Gastroesophageal sphincter (tissue), 4 donors: ENCODE results near the gene ENO3. TPM values are rescaled to one million over a fixed set of nuclear protein-coding genes. Genes with fewer than 3 reads are reported as not detected.

ENCODE experiments used
- ATAC-seq: fragments of 150-250 bp; one replicate; pipeline ENCODE4 v1.9.1; 2016; ENCODE audit warnings: mild to moderate bottlenecking, moderate library complexity
- H3K27ac ChIP-seq, 4 donors: fragments of 200-600 bp; sonication (generic) in 3 of 4; 1 replicate in 3 of 4; 2 replicates in 1 of 4; pipeline ENCODE4 v1.5.1; 2016 to 2019
- H3K27me3 ChIP-seq: fragments of 200-600 bp; sonication (generic); one replicate; pipeline ENCODE4 v1.5.1; 2019
- H3K36me3 ChIP-seq, 2 donors: fragments of 200-600 bp; sonication (generic); one replicate each; pipeline ENCODE4 v1.5.1; 2019; ENCODE audit warnings: control low read depth in 1 of 2
- H3K4me1 ChIP-seq, 3 donors: fragments of 200-600 bp; sonication (generic); 1 replicate in 2 of 3; 2 replicates in 1 of 3; pipeline ENCODE4 v1.5.1; 2016 to 2019; ENCODE audit warnings: control low read depth in 2 of 3
- H3K4me3 ChIP-seq, 2 donors: fragments of 200-600 bp; sonication (generic); one replicate each; pipeline ENCODE4 v1.5.1; 2019; ENCODE audit warnings: mild to moderate bottlenecking in 1 of 2, moderate library complexity in 1 of 2
- H3K9me3 ChIP-seq, 3 donors: fragments of 200-600 bp; sonication (generic); one replicate each; pipeline ENCODE4 v1.5.1; 2017 to 2019; ENCODE audit warnings: control low read depth in 2 of 3
- EP300 ChIP-seq: sonication (generic); formaldehyde crosslinking; IDR thresholded peaks from one replicate; pipeline ENCODE4 v1.6.1; 2017; ENCODE audit warnings: antibody characterized with exemption, mild to moderate bottlenecking
- POLR2A ChIP-seq, 2 donors: fragments of 450-650 bp; IDR thresholded peaks; one replicate each; pipeline ENCODE4 v1.6.1; 2017; ENCODE audit warnings: antibody characterized with exemption in 2 of 2, mild to moderate bottlenecking in 2 of 2, moderate library complexity in 1 of 2
- POLR2AphosphoS5 ChIP-seq: sonication (generic); formaldehyde crosslinking; IDR thresholded peaks from one replicate; pipeline ENCODE4 v1.6.1; 2017; ENCODE audit warnings: antibody characterized with exemption
- WGBS, 2 donors: methylation state at CpG; one replicate each; pipeline ENCODE4 v1.1.5; 2018; ENCODE audit warnings: low coverage in 1 of 2; 5-methylcytosine and 5-hydroxymethylcytosine counted together
- total RNA-seq, 4 donors: library from RNA; depleted of rRNA; stranded (reverse); fragments of >200 nt; gene quantifications; one replicate each; pipeline ENCODE4 v1.1.0, GENCODE V29; 2016
- TF ChIP-seq, protein P1 (sequence below), 4 experiments: fragments of 200-600 bp in 2 of 4; fragments of 450-650 bp in 2 of 4; sonication (generic) in 1 of 4; IDR thresholded peaks; one replicate each; pipeline ENCODE4 v1.5.1; 2017 to 2019; ENCODE audit warnings: antibody characterized with exemption in 4 of 4, mild to moderate bottlenecking in 2 of 4, moderate library complexity in 2 of 4

The ENO3 gene
- total RNA-seq, 4 donors from 2014 or later: 1.5 to 16.2 (median 7.6) TPM

DNA sequence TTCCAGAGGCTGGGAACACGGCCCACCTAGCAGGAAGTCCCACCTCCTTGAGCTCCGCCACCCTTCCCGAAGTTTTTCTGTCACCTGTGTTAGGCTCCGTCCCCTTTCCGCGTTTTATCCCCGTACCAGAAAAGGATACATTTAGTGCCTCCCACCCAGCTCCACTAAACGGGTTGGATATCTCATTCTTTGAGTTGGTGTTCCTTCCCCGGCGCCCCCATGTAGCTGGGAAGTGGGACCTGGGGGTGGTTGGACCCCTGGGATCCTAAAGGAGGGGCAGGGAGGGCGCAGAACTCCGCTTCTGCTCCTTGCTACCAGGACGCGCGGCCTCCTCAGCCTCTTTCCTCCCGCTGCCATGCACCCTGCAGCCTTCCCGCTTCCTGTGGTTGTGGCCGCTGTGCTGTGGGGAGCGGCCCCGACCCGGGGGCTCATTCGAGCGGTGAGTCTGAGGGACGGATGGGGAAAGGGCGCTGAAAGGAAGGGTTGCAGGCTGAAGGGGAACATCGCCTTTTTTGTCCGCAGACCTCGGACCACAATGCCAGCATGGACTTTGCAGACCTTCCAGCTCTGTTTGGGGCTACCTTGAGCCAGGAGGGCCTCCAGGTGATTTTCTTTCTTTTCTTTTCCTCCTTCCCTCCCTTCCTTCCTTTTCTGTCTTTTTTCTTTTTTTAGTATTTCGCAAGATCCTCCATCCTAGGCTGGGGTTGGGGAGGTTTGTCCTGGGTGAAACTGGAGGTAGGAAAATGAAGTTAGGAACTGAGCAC is 10.2 kb upstream of the ENO3 start:
- H3K27ac ChIP-seq: peak overlapping the region; percentile 79 to 96 (median 92)
- no peaks in the 10 kb centered on the region for H3K27me3 ChIP-seq
- H3K36me3 ChIP-seq: peaks cover 0 to 71% of the 10 kb centered on the region in 2 donors
- no peaks in the 10 kb centered on the region for H3K9me3 ChIP-seq
- peak overlapping the region; percentile 88 to 89 for H3K4me3 ChIP-seq
- TF ChIP-seq POLR2A (IDR thresholded peaks at IDR 0.05) (no peak), POLR2AphosphoS5 (no peak), EP300 (no peak)
- TF ChIP-seq, protein P1, sequence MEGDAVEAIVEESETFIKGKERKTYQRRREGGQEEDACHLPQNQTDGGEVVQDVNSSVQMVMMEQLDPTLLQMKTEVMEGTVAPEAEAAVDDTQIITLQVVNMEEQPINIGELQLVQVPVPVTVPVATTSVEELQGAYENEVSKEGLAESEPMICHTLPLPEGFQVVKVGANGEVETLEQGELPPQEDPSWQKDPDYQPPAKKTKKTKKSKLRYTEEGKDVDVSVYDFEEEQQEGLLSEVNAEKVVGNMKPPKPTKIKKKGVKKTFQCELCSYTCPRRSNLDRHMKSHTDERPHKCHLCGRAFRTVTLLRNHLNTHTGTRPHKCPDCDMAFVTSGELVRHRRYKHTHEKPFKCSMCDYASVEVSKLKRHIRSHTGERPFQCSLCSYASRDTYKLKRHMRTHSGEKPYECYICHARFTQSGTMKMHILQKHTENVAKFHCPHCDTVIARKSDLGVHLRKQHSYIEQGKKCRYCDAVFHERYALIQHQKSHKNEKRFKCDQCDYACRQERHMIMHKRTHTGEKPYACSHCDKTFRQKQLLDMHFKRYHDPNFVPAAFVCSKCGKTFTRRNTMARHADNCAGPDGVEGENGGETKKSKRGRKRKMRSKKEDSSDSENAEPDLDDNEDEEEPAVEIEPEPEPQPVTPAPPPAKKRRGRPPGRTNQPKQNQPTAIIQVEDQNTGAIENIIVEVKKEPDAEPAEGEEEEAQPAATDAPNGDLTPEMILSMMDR (IDR thresholded peaks at IDR 0.05): no peak
- ATAC-seq: peak; percentile 82
- peaks cover 0 to 77% (median 39%) of the 10 kb centered on the region in 3 donors for H3K4me1 ChIP-seq
- WGBS, 2 donors: 2 to 11% methylated on average over 6 to 22 of the region's 29 CpGs

DNA sequence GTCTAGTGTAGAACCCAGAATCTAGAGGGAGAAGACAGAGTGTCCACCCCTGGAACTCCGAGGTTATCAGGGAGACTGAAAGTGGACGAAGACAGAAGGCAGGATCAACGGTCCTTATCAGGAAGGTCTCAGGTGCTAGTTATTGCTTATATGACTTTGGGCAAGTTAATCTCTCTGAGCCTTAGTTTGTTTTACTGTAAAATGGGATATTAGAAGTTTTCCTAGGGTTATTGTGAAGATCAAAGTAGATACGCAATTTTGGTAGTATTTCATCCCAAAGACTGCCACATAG is 9.7 kb upstream of the ENO3 start:
- Histone ChIP-seq H3K27me3 (no peaks in the 10 kb centered on the region), H3K9me3 (no peaks in the 10 kb centered on the region), H3K4me1 (peaks cover 0 to 82% (median 43%) of the 10 kb centered on the region in 3 donors), H3K4me3 (peak overlapping the region; percentile 88 to 89), H3K36me3 (peaks cover 0 to 71% of the 10 kb centered on the region in 2 donors), H3K27ac (peak overlapping the region in 3 of 4 donors; percentile 90 to 96 (median 93))
- ATAC-seq: no peak
- WGBS, 2 donors: 30 to 53% methylated on average over 4 of the region's 4 CpGs
- TF ChIP-seq POLR2A (IDR thresholded peaks at IDR 0.05) (no peak), EP300 (no peak), POLR2AphosphoS5 (no peak)
- TF ChIP-seq, protein P1 (IDR thresholded peaks at IDR 0.05): no peak

DNA sequence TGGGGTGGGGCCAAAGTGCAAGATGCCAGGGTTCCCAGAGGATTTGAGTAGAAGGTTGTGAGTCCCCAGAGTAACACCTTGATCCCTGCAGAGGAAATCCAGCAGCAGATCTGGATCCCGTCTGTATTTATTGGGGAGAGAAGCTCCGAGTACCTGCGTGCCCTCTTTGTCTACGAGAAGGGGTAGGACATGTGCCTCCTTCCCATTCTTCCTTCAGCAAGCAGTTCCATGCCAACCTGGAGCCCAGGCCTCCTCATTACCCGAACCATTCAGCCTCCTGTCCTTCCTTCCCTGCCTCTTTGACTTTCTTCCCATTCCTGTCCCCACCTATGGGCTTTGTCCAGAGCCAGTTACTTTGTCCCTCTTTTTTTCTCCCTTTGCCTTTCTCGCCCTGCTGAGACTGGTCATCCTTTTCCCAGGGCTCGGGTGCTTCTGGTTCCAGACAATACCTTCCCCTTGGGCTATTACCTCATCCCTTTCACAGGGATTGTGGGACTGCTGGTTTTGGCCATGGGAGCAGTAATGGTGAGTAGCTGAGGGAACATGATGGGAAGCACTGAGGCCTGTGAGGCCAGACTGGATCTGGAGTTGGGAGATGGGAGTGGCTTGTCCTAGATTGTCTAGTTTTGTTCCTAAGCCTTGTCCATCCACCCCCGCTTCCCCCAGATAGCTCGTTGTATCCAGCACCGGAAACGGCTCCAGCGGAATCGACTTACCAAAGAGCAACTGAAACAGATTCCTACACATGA is 8.0 kb upstream of the ENO3 start:
- peak overlapping the region in 3 of 4 donors; percentile 39 to 98 (median 96) for H3K27ac ChIP-seq
- 66 to 69% methylated on average over 7 to 9 of the region's 13 CpGs for WGBS, 2 donors
- peaks cover 0 to 59% of the 10 kb centered on the region in 2 donors for H3K36me3 ChIP-seq
- ATAC-seq: no peak
- H3K4me1 ChIP-seq: peaks cover 0 to 84% (median 47%) of the 10 kb centered on the region in 3 donors
- no peaks in the 10 kb centered on the region for H3K9me3 ChIP-seq
- H3K4me3 ChIP-seq: no peak overlapping the region
- TF ChIP-seq POLR2AphosphoS5: no peak
- H3K27me3 ChIP-seq: no peaks in the 10 kb centered on the region

DNA sequence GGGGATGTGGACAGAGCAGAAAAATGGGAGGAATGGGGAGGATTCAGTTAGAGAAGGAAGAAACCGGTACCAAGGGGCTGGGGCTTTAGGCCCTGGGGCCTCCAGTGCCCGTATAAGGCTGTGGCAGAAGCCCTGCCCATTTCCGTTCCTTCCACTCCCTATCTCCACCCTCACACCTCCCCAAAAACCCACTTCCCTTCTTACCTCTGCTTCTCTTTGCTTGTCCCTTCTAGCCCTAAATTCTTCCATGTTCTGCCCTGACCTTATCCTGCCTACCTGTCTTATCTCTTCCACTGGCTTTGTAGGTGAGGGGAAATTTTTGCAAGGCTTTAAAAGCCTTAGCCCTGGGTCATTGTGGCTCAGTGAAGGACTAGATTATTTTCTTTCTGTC is 6.8 kb upstream of the ENO3 start:
- Histone ChIP-seq H3K4me3 (no peak overlapping the region), H3K36me3 (peaks cover 0 to 51% of the 10 kb centered on the region in 2 donors), H3K4me1 (peaks cover 0 to 74% (median 35%) of the 10 kb centered on the region in 3 donors), H3K27ac (peak overlapping the region in 3 of 4 donors; percentile 96 to 98 (median 98)), H3K9me3 (no peaks in the 10 kb centered on the region), H3K27me3 (no peaks in the 10 kb centered on the region)
- no peak for ATAC-seq
- WGBS, 2 donors: 24 to 31% methylated on average over 3 of the region's 3 CpGs
- TF ChIP-seq EP300 (no peak), POLR2AphosphoS5 (no peak), POLR2A (IDR thresholded peaks at IDR 0.05) (no peak)
- TF ChIP-seq, protein P1 (IDR thresholded peaks at IDR 0.05): no peak

DNA sequence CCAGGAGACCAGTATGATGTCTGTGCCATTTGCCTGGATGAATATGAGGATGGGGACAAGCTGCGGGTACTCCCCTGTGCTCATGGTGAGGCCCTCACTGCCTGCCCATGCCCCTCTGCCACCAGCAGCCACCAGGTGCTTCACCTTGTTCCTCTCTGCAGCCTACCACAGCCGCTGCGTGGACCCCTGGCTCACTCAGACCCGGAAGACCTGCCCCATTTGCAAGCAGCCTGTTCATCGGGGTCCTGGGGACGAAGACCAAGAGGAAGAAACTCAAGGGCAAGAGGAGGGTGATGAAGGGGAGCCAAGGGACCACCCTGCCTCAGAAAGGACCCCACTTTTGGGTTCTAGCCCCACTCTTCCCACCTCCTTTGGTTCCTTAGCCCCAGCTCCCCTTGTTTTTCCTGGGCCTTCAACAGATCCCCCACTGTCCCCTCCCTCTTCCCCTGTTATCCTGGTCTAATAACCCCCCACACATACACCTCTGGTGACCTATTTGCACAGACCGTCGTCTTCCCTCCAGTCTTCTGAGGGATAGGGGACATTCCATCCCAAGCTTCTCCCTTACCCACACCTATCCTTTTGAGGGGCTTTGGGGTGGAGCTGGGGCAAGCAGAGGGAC is 6.3 kb upstream of the ENO3 start:
- WGBS, 2 donors: 18 to 43% methylated on average over 2 to 5 of the region's 8 CpGs
- TF ChIP-seq POLR2A (IDR thresholded peaks at IDR 0.05) (no peak), EP300 (no peak), POLR2AphosphoS5 (no peak)
- TF ChIP-seq, protein P1 (IDR thresholded peaks at IDR 0.05): no peak
- peaks cover 0 to 51% of the 10 kb centered on the region in 2 donors for H3K36me3 ChIP-seq
- no peaks in the 10 kb centered on the region for H3K27me3 ChIP-seq
- no peak overlapping the region for H3K4me3 ChIP-seq
- ATAC-seq: no peak
- H3K9me3 ChIP-seq: no peaks in the 10 kb centered on the region
- H3K27ac ChIP-seq: peak overlapping the region; percentile 63 to 98 (median 97)
- peaks cover 0 to 75% (median 33%) of the 10 kb centered on the region in 3 donors for H3K4me1 ChIP-seq
